Heart right ventricle (tissue), 16 donors: ENCODE data around the gene TCERG1L. TPM values are rescaled to one million over a fixed set of nuclear protein-coding genes. Genes with fewer than 3 reads are reported as not detected.
"Not testable (repeated sequence)": the region's sequence is repeated elsewhere in the genome, so short reads cannot be mapped to it uniquely, and the experiment has no call there.

ENCODE experiments used
- ATAC-seq, 8 donors: fragments of 200-7000 bp; cut with Tn5 transposase; one replicate each; pipeline ENCODE4 v1.9.1; 2020; ENCODE audit warnings: mild to moderate bottlenecking in 8 of 8, moderate library complexity in 8 of 8, moderate number of reproducible peaks in 1 of 8
- DNase-seq, 2 donors: peaks; one replicate each; pipeline ENCODE4 v3.0.0-alpha.2; 2020
- H3K27ac ChIP-seq, 10 donors: fragments of 200-600 bp; sonication (generic) in 2 of 10; one replicate each; pipeline versions ENCODE4 v1.5.0 to v1.8.0; 2020 to 2022; ENCODE audit warnings: mild to moderate bottlenecking in 3 of 10
- H3K27me3 ChIP-seq, 7 donors: fragments of 200-600 bp; one replicate each; pipeline ENCODE4 v1.8.0; 2021 to 2022; ENCODE audit warnings: mild to moderate bottlenecking in 2 of 7
- H3K36me3 ChIP-seq, 9 donors: fragments of 200-600 bp; sonication (generic) in 1 of 9; one replicate each; pipeline versions ENCODE4 v1.5.0 to v1.8.0; 2020 to 2022; ENCODE audit warnings: mild to moderate bottlenecking in 2 of 9
- H3K4me1 ChIP-seq, 9 donors: fragments of 200-600 bp; sonication (generic) in 1 of 9; one replicate each; pipeline versions ENCODE4 v1.5.0 to v1.8.0; 2020 to 2022; ENCODE audit warnings: mild to moderate bottlenecking in 4 of 9
- H3K4me3 ChIP-seq, 10 donors: fragments of 200-600 bp; sonication (generic) in 2 of 10; one replicate each; pipeline versions ENCODE4 v1.5.0 to v1.8.0; 2020 to 2022; ENCODE audit warnings: mild to moderate bottlenecking in 7 of 10, moderate library complexity in 2 of 10
- H3K9me3 ChIP-seq, 11 donors: fragments of 200-600 bp in 10 of 11; sonication (generic) in 2 of 11; one replicate each; pipeline versions ENCODE4 v1.5.0 to v1.8.0; 2013 to 2022; ENCODE audit warnings: mild to moderate bottlenecking in 2 of 11, control low read depth in 1 of 11, moderate library complexity in 1 of 11
- WGBS, 2 donors: extraction: QIAGEN DNeasy Blood & Tissue Kit; methylation state at CpG; one replicate each; pipeline ENCODE4 v1.1.7; 2013; ENCODE audit warnings: inconsistent platforms in 1 of 2; 5-methylcytosine and 5-hydroxymethylcytosine counted together
- intact Hi-C, 10 donors: fragments of 100-400 bp; cut with DNase I; formaldehyde crosslinking; loops; one replicate each; pipeline versions ENCODE4 v1.11.1 to v1.14.2; 2022
- polyA plus RNA-seq, 2 donors: library from polyadenylated mRNA; stranded (reverse); fragments of 200-250 nt; gene quantifications; one replicate each; pipeline ENCODE4 v1.2.3, GENCODE V29; 2013
- total RNA-seq, 10 donors: library from RNA; stranded (reverse); fragmentation: NEBNext Ultra II Directional in 3 of 10; extraction: Animal tissue kit (Norgen Biotek cat#: 25700) in 3 of 10; gene quantifications; one replicate each; pipeline versions ENCODE4 v1.2.1 to v1.2.4, GENCODE V29; 2021 to 2023
- TF ChIP-seq, protein P1 (sequence below), 9 donors: fragments of 200-600 bp; sonication (generic) in 2 of 9; IDR thresholded peaks; one replicate each; pipeline versions ENCODE4 v1.5.0 to v1.8.0; 2021 to 2022; ENCODE audit warnings: antibody characterized with exemption in 9 of 9, mild to moderate bottlenecking in 5 of 9, moderate library complexity in 1 of 9
- donor health status: Arrhythmogenic right ventricular cardiomyopathy.
- donor health status: ischemic (EF 13 %, LVEDD 7.1; RV severe dilation, severe dysfunction).
- donor health status: healthy with polysubstance abuse.
- donor health status: DM: no; HTN: yes; CAD: no.
- donor health status: DM: no; HTN: no; CAD: no.
- donor health status: ischemic (EF 25% LVEDD 6.9; RV normal size, moderate dysfunction).
- donor health status: ischemic (EF 25% LVEDD 5.7; RV mildly dilated, moderate dysfunction).
- donor health status: healthy.
- donor health status: DM: yes; HTN: yes; CAD: no.
- donor health status: Ischemic cardiomyopathy.
- donor health status: ischemic (EF 35%, LVEDD 5.7; RV mildly dilated, moderate dysfunction).
- donor health status: nonischemic (EF 11% LVEDD 7.7; RV severe dilation, severe dysfunction).
- donor health status: DM: yes; HTN: yes; CAD: no.
- donor health status: PGD.
- donor health status: ischemic (EF 29% LVEDD 5.4; RV normal size, mild dysfunction).
- donor health status: nonischemic (EF 23%, LVEDD 6.1; RV moderate dilation, normal function).

Gene TCERG1L
- total and polyA plus RNA-seq, 12 donors, result 0.09 TPM; not detected in 10

DNA sequence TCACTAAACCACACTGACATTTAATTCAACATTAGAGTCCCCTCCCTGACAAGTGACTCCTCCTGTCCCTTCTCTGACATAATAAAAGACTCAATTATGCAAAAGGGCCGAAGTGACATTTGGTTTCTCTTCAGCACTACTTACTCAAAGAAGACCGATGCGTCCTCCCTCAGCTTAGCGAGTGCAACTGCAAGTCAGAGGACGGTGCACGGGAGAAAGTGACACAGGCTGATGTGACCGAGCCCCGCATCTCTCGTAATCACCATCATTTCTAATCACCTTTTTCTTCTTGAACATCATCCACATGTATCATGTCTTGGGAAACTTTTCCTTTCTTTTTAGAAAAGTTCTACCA is 155.7 kb downstream of the TCERG1L start:
- Histone ChIP-seq H3K27me3 (peaks cover 0 to 56% (median 28%) of the 10 kb centered on the region in 7 donors), H3K4me3 (no peak overlapping the region), H3K27ac (no peak overlapping the region), H3K4me1 (no peaks in the 10 kb centered on the region), H3K9me3 (peaks cover 0 to 26% (median 0%) of the 10 kb centered on the region in 11 donors), H3K36me3 (no peaks in the 10 kb centered on the region)
- DNase-seq (no peak), ATAC-seq (no peak)
- intact Hi-C loops, result no loop called here
- TF ChIP-seq, protein P1, sequence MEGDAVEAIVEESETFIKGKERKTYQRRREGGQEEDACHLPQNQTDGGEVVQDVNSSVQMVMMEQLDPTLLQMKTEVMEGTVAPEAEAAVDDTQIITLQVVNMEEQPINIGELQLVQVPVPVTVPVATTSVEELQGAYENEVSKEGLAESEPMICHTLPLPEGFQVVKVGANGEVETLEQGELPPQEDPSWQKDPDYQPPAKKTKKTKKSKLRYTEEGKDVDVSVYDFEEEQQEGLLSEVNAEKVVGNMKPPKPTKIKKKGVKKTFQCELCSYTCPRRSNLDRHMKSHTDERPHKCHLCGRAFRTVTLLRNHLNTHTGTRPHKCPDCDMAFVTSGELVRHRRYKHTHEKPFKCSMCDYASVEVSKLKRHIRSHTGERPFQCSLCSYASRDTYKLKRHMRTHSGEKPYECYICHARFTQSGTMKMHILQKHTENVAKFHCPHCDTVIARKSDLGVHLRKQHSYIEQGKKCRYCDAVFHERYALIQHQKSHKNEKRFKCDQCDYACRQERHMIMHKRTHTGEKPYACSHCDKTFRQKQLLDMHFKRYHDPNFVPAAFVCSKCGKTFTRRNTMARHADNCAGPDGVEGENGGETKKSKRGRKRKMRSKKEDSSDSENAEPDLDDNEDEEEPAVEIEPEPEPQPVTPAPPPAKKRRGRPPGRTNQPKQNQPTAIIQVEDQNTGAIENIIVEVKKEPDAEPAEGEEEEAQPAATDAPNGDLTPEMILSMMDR (IDR thresholded peaks at IDR 0.05), result no peak
- WGBS, 2 donors, result 61 to 73% methylated on average over 9 of the region's 9 CpGs

DNA sequence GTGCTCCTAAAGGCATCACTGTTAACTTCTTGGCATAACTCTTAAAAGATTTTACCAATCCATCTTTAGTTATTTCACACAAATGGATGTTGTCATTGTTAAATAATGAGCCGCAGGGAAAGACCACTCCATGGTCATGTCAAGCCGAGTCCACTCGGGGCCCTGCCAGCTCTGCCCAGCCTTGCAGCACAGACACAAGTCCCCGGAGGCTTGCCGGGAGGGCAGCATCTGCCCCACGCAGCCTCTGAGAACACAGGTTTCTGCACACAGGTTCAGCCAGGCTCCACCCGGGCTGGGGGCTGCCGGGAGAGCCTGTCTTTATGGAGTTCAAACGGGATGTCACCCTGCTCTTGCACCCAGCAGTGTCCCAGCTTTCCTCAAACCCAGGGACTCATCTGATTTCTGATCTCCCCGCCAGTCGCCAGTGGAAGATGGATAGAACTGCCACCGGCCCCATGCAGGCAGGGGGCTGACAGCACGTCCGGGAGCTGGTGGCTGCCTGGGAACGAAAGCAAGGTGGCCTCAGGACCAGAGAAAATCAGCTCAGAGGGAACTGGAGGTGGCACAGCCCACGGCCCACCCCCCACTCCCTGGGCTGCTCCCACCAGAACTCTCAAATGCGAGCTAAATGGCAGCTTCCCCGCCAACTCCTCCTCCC is 156.2 kb downstream of the TCERG1L start:
- intact Hi-C loops, result no loop called here
- no peak for ATAC-seq
- Histone ChIP-seq H3K9me3 (peaks cover 0 to 27% (median 0%) of the 10 kb centered on the region in 11 donors), H3K36me3 (no peaks in the 10 kb centered on the region), H3K27me3 (peaks cover 0 to 51% (median 25%) of the 10 kb centered on the region in 7 donors), H3K4me3 (no peak overlapping the region), H3K4me1 (no peaks in the 10 kb centered on the region), H3K27ac (no peak overlapping the region)
- TF ChIP-seq, protein P1 (IDR thresholded peaks at IDR 0.05), result no peak
- DNase-seq, result no peak
- WGBS, 2 donors, result 66 to 71% methylated on average over 18 of the region's 18 CpGs

- Histone ChIP-seq H3K9me3 (peaks cover 0 to 27% (median 0%) of the 10 kb centered on the region in 11 donors), H3K36me3 (no peaks in the 10 kb centered on the region), H3K4me3 (no peak overlapping the region), H3K27me3 (peaks cover 0 to 43% (median 25%) of the 10 kb centered on the region in 7 donors), H3K4me1 (no peaks in the 10 kb centered on the region), H3K27ac (no peak overlapping the region)
- WGBS, 2 donors, result 85 to 87% methylated on average over 17 of the region's 17 CpGs
- intact Hi-C loops, result no loop called here
- ATAC-seq (no peak), DNase-seq (no peak)
- TF ChIP-seq, protein P1 (IDR thresholded peaks at IDR 0.05), result no peak
Measured at GRCh38 chr10:131154306-131155025, 157.1 kb downstream of the TCERG1L start.

DNA sequence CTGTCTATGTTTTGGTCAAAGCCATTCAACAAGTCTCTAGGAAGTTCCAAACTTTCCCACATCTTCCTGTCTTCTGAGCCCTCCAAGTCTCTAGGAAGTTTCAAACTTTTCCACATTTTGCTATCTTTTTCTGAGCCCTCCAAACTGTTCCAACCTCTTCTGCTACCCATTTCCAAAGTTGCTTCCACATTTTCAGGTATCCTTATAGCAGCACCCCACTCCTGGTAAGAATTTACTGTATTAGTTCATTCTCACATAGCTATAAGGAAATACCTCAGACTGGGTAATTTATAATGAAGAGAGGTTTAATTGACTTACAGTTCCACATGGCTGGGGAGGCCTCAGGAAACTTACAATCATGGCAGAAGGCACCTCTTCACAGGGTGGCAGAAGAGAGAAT is 159.1 kb downstream of the TCERG1L start:
- Histone ChIP-seq H3K27me3 (peaks cover 0 to 39% (median 25%) of the 10 kb centered on the region in 7 donors), H3K9me3 (peaks cover 0 to 27% (median 0%) of the 10 kb centered on the region in 11 donors)
- ATAC-seq, H3K4me3 ChIP-seq, DNase-seq, intact Hi-C loops, H3K27ac ChIP-seq, H3K36me3 ChIP-seq, H3K4me1 ChIP-seq: not testable (repeated sequence)

DNA sequence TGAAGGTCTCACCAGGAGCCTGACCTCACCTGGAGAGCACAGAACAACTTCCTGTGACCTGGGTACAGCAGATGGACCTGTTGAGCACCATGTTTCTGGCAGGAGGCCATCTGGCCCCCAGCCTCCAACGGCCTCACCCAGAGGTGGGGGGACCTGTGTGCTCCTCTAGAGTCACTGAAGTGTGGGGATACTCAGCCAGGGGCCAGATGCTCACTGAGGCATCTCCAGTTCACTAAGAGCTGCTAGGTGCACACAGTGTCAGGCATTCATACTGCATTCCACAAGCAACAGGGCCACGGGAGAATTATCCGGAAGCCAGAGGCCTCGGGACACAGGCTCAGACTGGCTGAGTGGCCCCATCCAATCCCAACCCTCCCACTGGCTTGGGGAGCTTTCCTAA is 161.4 kb downstream of the TCERG1L start:
- ATAC-seq, result no peak
- Histone ChIP-seq H3K36me3 (no peaks in the 10 kb centered on the region), H3K9me3 (peaks cover 0 to 27% (median 0%) of the 10 kb centered on the region in 11 donors), H3K4me3 (no peak overlapping the region), H3K27ac (no peak overlapping the region), H3K27me3 (peaks cover 0 to 45% (median 28%) of the 10 kb centered on the region in 7 donors), H3K4me1 (no peaks in the 10 kb centered on the region)
- intact Hi-C loops, result no loop called here
- TF ChIP-seq, protein P1 (IDR thresholded peaks at IDR 0.05), result no peak
- WGBS, 2 donors, result 57 to 59% methylated on average over 4 of the region's 4 CpGs
- no peak for DNase-seq
